GM10248 (cell line): Measurements from ENCODE around the gene JOSD1.

ENCODE experiments used
- CTCF ChIA-PET: fragments of 300-600 bp; sonication (Branson Sonifier 250); formaldehyde crosslinking; extraction: SDS; loops from one replicate; lab custom pipeline; 2021; ENCODE audit warnings: antibody characterized with exemption; lab: Yijun Ruan, JAX
- POLR2A ChIA-PET: fragments of 350-650 bp; sonication (Branson Sonifier 250); formaldehyde crosslinking; extraction: SDS; loops from one replicate; lab custom pipeline; 2020; ENCODE audit warnings: antibody characterized with exemption; lab: Yijun Ruan, JAX
- DNase-seq: peaks from one replicate; pipeline ENCODE4 v3.0.0; 2012; ENCODE audit errors: extremely low spot score
- TF ChIP-seq, protein P1 (sequence below): IDR thresholded peaks from 2 replicates; pipeline ENCODE4 v1.5.1; 2012; ENCODE audit warnings: mild to moderate bottlenecking, low read depth; ENCODE audit errors: extremely low read depth, missing control alignments, control extremely low read depth

JOSD1 gene

DNA sequence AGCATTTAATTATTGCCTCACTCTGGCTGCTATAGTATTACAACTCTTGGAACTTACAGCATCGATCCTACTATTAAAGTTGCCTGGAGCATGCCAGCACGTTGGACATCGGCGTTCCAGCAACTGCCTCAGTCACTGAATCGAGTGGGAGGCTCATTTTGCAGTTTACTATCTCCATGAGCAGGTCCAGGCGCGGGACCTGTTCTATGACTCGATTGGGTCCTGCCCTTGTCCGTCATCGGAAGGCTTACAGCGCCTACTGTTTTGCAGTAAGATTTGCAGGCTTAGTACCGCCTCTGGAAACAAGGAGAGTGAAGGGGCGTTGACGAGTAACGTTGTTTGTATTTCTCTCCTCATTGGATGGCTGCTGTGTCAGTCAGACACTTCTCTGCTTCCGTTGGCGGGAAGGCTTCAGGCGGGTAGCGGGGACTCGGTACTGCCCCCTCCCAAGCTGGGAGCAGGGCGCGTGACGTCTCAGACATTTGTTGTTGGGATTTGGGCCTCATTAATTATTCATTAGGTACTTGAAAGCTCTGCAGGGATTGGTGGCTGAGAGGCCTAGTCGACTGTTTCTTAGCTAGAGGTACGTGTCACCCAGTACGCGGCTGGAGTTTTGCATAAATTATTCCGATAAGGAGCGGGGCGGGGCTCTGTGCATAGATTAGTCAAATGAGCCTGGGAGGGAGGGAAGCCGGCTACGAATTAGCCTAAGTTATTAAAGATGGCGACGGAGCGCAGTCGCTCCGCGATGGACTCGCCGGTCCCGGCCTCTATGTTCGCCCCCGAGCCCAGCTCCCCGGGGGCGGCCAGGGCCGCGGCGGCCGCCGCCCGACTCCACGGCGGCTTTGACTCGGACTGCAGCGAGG, 4.7 kb upstream of the JOSD1 start, which contains the start of gene GTPBP1:
TSS of gene GTPBP1 (plus strand) at position 710 of the 866 bp plus-strand sequence. CDS start at position 722, 12 bp downstream.
- TF ChIP-seq, protein P1, sequence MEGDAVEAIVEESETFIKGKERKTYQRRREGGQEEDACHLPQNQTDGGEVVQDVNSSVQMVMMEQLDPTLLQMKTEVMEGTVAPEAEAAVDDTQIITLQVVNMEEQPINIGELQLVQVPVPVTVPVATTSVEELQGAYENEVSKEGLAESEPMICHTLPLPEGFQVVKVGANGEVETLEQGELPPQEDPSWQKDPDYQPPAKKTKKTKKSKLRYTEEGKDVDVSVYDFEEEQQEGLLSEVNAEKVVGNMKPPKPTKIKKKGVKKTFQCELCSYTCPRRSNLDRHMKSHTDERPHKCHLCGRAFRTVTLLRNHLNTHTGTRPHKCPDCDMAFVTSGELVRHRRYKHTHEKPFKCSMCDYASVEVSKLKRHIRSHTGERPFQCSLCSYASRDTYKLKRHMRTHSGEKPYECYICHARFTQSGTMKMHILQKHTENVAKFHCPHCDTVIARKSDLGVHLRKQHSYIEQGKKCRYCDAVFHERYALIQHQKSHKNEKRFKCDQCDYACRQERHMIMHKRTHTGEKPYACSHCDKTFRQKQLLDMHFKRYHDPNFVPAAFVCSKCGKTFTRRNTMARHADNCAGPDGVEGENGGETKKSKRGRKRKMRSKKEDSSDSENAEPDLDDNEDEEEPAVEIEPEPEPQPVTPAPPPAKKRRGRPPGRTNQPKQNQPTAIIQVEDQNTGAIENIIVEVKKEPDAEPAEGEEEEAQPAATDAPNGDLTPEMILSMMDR: no peak
- POLR2A ChIA-PET: interaction anchor here (0.7 to 1.0 kb wide), 3 partner anchors 24 to 166 kb away, joined by 3 to 5 read pairs (median 3); partner anchors contain the start of genes CBX6 and TOMM22
- peak; percentile 96 for DNase-seq
- CTCF ChIA-PET: interaction anchor here (1.0 to 3.1 kb wide), 4 partner anchors 10 to 443 kb away, joined by 3 to 14 read pairs (median 6); partner anchors contain the start of gene TOMM22

DNA sequence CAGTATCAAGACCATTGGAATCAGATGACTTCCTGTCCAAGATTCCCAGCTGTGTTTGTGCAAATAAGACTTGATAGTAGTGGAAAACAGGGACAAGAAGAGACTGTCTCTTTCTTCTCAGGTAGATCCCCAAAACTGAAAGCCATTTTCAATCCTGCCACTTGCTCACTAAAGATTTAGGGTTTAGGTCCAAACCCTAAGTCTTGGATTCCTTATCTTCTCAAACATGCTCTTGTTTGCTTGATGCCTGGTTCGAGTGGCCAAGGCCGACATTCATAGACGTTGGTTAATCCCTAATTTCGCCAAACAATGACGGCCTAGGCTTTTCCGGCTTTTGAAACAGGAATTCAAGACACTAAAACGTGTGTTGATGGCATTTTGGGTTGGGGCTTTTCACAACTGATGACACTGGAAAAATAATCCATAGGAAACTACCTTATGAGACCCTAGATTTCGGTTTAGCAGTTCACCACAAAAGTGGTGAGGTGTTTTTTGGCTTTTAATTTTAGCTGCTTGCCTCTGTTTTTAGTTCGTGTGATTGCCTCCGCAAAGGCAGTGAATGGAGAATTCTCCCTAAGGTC, 4.0 kb upstream of the JOSD1 start:
- POLR2A ChIA-PET: interaction anchor here (0.6 to 0.7 kb wide), 2 partner anchors 698 to 1882 kb away, joined by 4 to 6 read pairs; no protein-coding TSS in a partner anchor
- no peak for DNase-seq
- TF ChIP-seq, protein P1: no peak
- CTCF ChIA-PET: interaction anchor here (1.2 to 3.1 kb wide), 2 partner anchors 23 to 264 kb away, joined by 3 to 14 read pairs; partner anchors contain the start of gene TOMM22

DNA sequence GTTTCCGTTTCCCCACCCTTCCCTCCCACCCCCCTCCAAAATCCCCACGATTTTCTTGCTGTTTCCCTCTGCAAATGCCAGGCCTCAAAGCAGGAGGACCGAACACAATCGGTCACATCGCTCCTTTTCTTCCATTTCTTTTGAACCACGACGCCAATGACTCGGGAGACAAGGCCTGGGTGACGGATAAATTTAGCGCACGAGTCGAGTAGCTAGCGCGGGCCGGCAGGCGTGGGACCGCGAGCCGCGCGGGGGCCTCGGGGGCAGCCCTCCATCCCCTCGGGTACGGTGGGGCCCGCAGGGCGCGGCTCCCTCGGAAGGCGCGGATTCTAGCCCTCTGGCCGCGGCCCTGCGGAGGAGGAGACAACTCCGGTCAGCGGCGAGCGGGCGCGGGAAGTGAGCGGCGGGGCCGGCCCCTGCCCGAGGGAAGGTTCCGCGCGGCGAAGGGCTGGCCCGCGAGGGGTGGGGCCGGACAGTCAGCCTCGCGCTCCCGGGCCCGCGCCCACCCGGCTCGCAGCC, 414 bp downstream of the JOSD1 start:
- no peak for DNase-seq
- ChIA-PET CTCF (interaction anchor here (1.0 to 6.2 kb wide), 4 partner anchors 18 to 69 kb away, joined by 3 to 48 read pairs (median 3); partner anchors contain the start of gene TOMM22), POLR2A (no interaction called here)
- TF ChIP-seq, protein P1: no peak

DNA sequence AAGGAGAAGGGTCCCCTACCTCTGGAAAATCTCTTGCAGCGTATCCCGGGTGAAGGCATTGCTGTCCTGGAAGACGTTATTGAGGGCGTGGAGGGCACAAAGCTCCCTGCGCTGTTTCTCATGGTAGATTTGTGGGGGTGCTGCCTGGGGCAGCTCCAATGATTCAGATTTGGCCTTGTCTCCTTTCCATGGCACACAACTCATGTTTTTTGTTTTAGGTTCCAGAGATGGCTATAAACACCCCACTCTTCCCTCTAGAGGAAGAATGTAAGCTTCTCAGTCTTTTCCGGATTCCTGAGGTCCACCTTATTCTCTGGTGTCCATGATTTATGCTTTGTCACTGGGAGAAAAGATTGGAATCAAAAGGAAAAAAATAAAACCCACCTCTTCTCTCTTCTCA, 959 bp downstream of the JOSD1 start:
- TF ChIP-seq, protein P1: no peak
- ChIA-PET CTCF (interaction anchor here (1.0 to 6.2 kb wide), 5 partner anchors 10 to 70 kb away, joined by 3 to 48 read pairs (median 3); partner anchors contain the start of gene TOMM22), POLR2A (interaction anchor here (1.2 to 1.7 kb wide), 2 partner anchors 11 to 18 kb away, joined by 3 to 5 read pairs; partner anchors contain the start of gene TOMM22)
- DNase-seq: no peak

DNA sequence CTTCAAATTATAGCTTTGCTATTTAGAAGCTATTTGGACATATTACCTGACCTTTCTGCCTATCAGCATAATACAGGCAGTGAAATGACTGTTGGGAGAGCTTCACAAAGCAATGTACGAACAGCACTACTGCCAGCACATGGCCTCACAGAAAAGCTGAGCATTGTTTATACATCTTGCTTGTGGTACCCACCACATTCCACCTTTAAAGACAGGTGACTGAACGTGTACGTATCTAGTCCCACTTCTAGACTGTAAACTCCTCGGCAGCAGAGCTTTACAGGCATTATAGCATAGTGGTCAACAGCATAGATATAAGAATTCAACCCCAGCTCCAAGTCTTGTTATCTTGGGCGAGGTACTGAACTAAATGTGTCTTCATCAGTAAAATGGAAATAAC, 1.6 kb downstream of the JOSD1 start:
- ChIA-PET POLR2A (interaction anchor here (1.2 to 1.7 kb wide), 2 partner anchors 10 to 17 kb away, joined by 3 to 5 read pairs; partner anchors contain the start of gene TOMM22), CTCF (interaction anchor here (1.5 to 6.2 kb wide), 4 partner anchors 10 to 36 kb away, joined by 3 to 48 read pairs (median 6); partner anchors contain the start of gene TOMM22)

More for the DNA sequence above, 1.6 kb downstream of the JOSD1 start:
- DNase-seq: no peak
- TF ChIP-seq, protein P1: no peak
